Pulmonary artery endothelial cell (primary cell): ENCODE data around the gene MEF2C. TPM values are rescaled to one million over a fixed set of nuclear protein-coding genes. Genes with fewer than 3 reads are reported as not detected.
A peak's percentile ranks its signal among the peaks of the same experiment; 100 is the strongest.
"Not testable (repeated sequence)": the region's sequence is repeated elsewhere in the genome, so short reads cannot be mapped to it uniquely, and the experiment has no call there.

ENCODE experiments used
- DNase-seq: peaks from one replicate; pipeline ENCODE4 v3.0.0-alpha.2; 2011; ENCODE audit warnings: low read depth, low spot score
- total RNA-seq: library from RNA; depleted of rRNA; stranded (reverse); fragments of >200 nt; gene quantifications from 2 replicates; pipeline ENCODE4 v1.2.3, GENCODE V29; 2014

The MEF2C gene
- total RNA-seq, 1 donor from 2014 or later: 33.2 TPM

DNA sequence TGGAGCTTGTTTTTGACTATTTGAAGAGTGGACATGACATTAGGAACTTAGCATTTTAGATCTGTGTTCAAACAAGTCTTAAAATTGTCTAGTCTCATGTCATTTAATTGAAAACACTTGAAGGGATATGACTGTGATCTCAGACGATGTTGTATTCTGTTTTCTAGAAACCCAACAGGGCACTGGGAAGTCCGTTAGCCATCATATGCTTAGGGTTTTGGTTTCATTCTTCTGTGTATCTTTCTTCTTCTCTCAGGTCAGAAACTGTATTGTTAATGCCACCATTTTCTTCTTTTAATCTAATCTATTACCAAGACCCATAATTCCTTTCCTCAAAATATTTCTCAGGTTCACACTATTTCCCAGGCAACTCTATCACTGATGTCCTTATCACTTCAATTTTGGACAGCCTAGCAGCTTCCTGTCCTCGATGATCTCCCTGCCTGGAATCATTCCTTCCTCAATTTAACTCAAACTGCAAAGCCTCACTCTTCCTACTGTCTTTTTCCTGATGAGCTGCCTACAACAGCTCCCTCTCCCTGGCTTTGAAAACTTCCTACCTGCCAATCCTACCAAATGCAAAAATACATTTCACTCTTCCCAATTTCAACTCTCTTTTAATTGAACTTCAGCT lies 77.7 kb downstream of the MEF2C start:
- no peak for DNase-seq

- DNase-seq: no peak
These were observed 78.5 kb downstream of the MEF2C start for GRCh38 chr5:88804444-88804843.

DNA sequence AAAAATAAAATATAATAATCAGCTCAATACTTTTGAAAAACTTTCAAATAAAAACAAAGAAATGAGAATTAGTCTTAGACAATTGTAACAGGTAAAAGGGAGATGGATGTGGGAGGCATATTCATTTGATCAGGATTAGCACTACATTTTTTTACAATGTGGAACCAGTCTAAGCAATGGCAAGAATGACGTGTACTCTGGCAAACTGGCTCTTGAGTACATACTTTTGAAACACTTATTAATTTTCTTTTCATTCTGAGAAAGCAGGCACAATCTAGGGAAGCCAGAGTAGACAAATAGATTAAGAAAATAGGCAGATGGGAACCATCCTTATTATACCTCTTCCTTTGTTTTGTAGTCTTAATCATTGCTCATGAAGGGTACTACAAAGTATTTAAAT lies 79.7 kb downstream of the MEF2C start:
- DNase-seq: no peak

DNA sequence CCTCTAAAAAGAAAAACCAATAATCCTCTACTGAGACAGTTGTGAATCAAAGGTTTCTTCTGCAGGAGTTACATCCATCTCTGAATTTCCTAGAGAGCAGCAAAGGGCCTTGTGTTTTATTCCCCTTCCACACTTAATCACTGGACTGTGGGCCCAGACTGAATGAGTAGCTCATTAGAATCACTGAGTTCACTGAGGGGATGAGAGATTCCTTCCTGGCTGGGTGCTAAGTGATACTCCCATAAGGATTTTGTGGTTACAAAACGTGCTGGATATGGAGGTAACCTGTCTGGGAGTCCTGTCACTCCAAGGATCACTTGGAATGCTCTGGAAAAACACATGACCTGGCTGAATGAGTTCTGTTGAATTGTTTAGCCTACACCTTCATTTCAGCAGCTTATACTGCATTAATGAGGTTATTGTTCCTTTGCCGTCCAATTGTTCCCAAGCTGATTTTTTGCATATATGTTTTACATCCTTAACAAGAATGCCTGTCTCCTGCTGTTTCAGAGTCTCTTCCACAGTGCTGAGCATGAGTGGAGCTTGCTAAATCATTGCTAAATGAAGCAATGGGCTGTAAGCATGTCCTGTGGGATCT lies 82.9 kb downstream of the MEF2C start:
- no peak for DNase-seq

GRCh38 chr5:88798933-88799332 lies 84.1 kb downstream of the MEF2C start:
- DNase-seq: not testable (repeated sequence)

DNA sequence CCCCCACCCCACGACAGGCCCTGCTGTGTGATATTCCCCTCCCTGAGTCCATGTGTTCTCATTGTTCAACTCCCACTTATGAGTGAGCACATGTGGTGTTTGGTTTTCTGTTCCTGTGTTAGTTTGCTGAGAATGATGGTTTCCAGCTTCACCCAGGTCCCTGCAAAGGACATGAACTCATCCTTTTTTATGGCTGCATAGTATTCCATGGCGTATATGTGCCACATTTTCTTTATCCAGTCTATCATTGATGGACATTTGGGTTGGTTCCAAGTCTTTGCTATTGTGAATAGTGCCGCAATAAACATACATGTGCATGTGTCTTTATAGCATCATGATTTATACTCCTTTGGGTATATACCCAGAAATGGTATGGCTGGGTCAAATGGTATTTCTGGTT lies 89.2 kb downstream of the MEF2C start:
- DNase-seq: not testable (repeated sequence)

GRCh38 chr5:88792144-88792840 lies 90.7 kb downstream of the MEF2C start:
- no peak for DNase-seq

GRCh38 chr5:88787856-88788255 lies 95.1 kb downstream of the MEF2C start:
- DNase-seq: no peak

- no peak for DNase-seq
These were observed 96.2 kb downstream of the MEF2C start for GRCh38 chr5:88786789-88787188.

DNA sequence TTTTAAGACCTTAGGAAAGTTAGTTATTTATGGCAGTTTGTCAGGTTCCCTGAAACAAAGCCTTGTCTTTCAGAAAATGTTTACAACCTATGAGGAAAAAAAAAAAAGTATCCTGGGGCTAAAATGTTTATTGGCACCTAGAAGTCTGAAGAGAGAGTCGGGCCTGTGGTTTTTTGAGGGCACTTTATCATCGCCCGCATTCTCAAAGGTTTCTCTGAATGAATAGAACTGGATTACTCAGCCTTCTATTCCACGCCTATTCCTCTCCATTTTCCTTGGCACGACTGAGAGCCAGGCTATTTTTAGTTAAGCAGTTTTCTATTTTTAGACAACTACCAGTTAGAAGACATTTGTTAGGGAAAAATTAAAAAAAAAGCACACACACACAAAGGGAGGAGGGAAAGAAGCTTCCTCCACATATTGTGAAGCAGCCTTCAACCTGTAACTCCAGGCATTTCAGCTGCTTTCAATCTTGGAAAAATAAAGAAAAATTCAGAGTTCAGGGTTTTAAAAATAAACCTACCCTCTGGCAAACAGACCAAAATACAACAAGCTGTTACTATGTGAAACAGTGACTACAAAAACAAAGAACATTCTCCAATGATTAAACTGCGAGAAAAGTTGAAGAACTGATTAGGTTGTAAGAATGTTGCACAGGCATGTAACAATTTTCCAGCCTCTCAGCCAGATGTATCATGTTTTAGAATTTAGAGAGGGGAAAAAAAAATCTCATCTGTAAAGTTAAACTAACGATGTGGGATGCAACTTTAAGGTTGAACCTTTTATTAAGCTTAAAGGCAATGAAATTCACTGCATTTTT lies 97.0 kb downstream of the MEF2C start:
- DNase-seq: peak; percentile 91

GRCh38 chr5:88782571-88782970 lies 100.4 kb downstream of the MEF2C start:
- no peak for DNase-seq

GRCh38 chr5:88780736-88781135 lies 102.2 kb downstream of the MEF2C start:
- DNase-seq: no peak

DNA sequence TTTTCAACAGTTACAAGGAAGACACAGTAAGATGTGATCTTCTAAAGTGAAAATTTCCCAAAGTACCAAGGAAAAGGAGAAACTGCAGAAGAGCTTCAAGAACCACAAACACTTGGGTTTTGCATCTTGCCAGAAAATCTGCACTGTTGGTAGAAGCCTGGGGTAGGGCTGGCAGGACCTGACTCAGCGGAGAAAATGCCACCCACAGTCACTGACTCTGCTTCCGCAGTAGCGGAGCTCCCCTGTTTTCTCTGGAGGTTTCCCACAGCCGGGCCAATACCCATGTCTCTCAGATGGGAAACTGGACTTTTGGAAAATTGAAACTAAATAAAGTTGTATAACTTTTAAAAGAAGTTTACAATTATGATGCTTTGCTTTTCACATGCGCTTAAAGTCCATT lies 104.2 kb downstream of the MEF2C start:
- no peak for DNase-seq

GRCh38 chr5:88776692-88777091 lies 106.3 kb downstream of the MEF2C start:
- no peak for DNase-seq

DNA sequence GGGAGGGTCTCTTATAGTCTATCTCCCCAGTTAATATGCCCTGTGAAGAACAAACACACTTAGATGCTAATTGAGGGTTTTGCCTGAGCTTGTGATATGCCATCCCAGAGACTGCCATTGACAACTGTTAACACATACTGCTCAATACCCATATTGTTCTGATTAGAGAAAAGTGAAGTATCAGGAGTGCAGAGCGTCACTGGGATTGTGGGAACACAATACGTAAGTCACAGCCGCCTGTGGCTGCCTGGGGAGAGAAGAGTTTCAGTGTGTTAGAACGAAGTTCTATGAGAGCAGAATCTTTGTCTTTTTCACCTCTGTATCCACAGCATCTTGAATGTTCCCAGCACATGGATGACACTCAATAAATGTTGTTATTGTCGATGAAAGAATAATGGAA lies 110.2 kb downstream of the MEF2C start:
- DNase-seq: no peak

GRCh38 chr5:88772047-88772446 lies 110.9 kb downstream of the MEF2C start:
- no peak for DNase-seq

- no peak for DNase-seq
These were observed 112.4 kb downstream of the MEF2C start for GRCh38 chr5:88770276-88771257.

DNA sequence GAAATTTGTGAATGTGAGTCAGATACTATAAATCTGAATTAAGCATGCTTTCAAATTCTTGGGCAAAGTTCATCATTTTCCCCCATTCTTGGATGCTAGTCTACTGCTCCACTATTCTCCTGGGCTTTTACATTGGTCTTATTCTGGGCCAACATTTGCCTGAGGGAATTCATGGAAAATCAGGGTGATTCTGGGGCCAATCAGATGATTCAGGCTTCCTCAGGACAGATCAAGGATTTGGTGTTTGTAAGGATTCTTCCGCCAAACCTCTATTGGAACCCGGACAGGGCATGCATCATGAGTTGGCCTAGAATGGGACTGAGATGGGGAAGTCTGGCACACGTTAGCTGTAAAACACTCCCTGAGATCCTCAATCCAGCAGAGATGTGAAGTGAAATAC lies 113.8 kb downstream of the MEF2C start:
- no peak for DNase-seq

DNA sequence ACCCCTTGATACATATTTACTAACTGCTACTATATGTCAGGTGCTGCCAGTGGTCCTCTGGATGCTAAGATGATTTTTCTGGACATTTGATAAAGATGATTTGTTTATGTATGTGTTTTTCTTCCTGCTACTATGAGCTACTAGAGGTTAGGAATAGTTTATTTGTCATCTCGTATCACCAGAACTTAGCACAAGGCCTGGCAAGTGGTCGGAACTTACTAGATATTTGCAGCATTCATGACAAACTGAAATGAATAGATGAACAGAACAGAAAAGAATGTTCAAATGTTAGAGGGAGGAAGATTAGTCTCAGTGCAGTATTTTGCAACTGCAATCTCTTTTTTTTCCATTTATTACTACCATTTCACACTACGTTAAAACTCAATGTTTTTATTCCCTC lies 114.6 kb downstream of the MEF2C start:
- DNase-seq: no peak

- DNase-seq: no peak
These were observed 117.2 kb downstream of the MEF2C start for GRCh38 chr5:88765798-88766197.

DNA sequence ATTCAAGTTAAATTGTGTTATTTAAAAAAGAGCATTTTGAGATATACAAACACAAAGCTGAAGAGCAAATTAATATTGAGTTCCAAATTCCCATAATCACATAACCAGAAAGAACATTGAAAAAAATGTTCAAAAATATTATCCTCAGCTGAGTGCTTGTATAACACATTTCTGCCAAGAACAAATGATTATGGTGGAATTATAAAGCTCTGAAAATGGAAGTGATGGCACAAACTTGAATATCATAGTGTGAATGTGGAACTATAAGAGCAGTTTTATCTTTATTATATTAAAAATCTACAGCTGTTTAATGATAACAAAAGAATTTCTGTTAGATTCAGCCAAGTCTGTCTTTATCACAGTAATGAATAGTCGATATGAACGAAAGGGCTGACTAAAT lies 117.8 kb downstream of the MEF2C start:
- DNase-seq: no peak
